Right forelimb (tissue), 1 donor: ENCODE results near the gene WSB1.

Source experiments
- DNase-seq: peaks from one replicate; pipeline ENCODE4 v3.0.0-alpha.2; 2018

WSB1 gene

DNA sequence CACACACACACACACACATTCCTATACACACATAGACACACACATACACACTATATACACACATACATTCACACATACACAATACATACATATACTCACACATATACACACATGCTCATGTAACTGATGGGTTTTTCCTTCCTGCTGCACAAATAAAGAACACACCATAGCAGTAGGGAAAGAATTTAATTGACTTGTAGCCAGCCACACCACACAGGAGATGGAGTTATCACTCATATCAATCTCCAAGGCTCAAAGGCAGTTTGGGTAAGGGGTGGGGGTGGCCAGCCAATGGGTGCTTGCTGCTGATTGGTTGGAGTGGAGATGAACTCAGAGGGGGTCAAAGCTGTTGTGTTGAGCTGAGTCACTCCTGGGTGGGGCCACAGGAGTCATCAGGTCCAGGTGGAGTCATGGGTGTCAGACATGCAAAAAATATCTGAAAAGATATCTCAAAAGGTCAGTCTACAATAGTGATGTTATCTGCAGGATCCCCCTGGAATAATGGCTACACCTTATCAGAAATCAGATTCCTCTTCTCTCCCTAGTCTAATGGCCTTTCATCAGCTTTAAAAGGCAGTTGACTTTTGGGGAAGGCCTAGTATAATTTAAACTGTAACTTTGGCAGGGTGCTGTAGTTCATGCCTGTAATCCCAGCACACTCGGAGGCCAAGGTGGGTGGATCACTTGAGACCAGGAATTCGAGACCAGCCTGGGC is 46.1 kb downstream of the WSB1 start:
- DNase-seq, result no peak

DNA sequence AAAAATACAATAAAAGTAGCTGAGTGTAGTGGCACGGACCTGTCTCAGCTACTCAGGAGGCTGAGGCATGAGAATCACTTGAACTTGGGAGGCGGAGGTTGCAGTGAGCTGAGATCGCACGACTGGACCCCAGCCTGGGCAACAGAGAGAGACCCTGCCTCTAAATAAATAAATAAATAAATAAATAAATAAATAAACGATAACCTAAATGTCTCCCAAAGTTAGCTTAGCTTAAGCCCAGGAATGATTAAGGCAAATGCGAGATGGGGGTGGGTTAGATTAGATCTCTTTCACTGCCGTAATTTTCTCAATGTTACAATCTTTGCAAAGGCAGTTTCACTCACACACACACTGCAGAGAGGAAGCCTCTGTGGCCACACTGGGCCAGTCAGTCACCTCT is 46.7 kb downstream of the WSB1 start:
- no peak for DNase-seq

DNA sequence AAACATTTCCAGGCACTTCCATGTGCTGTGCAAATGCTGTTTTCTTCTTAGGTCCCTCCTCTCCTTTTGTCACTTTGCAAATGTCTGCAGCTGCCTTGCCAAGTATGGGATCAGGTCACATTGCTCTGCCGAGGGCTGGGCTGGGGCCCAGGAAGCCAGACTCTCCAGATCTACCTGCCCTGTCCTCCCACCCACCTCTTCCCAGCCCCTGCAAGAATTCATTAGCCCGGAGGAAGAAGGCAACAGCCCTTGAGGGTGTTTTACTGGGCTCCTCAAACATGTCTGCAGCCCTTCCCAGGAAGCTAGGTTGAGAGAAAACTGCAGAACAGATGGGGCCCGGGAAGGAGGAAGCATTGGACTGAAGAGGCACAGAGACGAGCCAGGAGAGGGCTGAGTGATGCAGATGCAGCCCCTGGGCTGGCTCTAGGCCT is 47.1 kb downstream of the WSB1 start:
- DNase-seq, result no peak

DNA sequence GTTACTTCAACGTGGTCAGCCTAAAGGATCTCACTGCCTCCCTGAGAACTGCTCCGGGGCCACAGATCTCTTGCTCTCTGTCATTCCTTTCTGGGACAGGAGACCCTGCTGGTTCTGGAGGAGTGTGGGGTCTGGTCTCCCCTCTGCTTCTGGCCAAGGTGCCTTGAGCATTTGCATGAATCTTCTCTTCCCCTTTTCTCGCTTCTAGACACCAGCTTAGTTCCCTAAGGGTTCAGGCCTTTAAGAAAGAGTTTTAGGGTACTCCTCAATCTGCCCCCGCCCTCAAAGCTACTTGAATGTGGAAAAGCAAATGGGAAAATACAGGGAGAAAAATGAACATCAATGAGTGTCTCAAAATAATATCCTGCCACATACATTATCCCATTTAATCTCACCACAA is 48.1 kb downstream of the WSB1 start:
- no peak for DNase-seq

DNA sequence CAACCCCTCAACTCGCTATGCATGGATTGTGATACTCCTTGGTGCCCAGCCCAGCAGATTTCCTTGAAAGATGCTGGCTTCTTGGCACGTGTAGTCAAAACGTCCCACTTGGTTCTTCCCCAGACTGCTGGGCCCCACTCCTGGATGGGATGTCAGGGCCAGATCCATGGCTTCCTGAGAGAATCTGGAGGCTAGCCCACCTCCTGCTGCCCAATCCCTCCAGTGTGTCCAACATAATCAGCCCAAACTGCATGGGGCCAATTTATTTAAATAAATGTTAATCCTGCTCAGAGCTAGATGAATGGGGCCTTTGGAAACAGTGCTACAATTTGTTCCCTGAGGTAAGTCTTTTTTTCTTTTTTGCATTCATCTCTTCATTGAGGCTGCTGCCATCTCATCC is 49.4 kb downstream of the WSB1 start:
- DNase-seq, result no peak

DNA sequence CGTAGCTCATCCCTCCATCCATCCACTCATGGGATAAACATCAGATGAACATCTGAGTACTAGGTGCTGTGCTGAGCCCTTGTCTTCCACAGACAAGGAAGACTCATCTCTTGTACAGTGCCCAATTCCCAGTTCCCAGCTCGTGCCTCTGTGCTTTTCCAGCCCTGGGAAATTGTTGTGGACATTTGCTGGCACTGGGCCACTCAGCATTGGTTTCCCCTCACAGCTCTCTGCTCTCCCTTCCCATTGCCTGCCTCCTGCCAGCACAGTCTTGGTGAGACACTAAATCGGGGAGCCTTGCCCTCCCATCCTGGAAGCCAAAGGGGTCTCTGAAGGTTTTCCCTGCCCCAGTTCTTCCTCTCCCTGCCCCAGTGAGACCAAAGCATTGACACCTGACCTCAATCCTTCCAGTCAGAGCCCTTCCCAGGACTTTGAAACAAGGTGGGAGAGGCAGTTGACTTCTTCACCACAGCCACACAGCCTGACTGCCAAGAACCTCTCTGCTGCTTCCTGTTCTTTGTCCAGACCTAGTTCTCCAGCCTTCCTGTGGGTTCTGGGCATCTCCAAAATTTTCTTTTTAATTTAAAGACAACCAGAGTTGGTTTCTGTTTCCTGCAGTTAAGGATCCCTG is 50.2 kb downstream of the WSB1 start:
- DNase-seq, result no peak

DNA sequence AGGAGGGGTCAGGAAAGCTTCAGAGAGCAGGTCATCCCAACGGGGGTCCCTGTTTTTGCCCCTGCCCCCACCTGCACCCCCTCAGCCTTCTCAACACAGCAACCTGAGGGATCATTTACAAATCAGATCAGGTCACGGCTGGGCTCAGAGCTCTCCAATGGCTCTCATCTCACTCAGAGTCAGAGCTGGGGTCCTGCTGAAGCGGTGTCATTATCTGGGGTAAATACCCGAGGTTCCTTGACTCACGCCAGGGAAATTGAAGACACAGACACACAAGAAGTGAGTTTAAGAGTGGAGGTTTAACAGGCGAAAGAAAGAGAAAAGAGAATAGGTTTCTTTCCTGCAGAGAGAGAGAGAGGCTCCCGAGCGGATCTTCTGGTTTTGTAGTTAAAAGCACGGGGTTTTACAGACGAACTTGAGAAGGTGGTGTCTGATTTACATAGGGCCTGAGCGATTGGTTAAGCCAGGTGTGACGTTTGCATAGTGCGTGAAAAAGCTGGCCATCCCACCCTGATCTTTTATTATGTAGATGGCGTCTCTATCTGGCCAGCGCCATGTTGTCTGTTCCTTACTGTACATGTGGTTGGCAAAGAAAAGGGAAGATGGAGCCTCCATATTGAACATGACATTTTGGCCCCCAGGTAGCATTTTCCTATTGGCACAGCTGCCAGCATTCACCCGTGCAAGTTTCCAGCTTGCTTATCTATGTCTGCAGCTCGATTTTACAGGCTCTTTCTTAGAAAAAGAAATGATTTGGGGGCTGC is 51.4 kb downstream of the WSB1 start:
- DNase-seq, result no peak

DNA sequence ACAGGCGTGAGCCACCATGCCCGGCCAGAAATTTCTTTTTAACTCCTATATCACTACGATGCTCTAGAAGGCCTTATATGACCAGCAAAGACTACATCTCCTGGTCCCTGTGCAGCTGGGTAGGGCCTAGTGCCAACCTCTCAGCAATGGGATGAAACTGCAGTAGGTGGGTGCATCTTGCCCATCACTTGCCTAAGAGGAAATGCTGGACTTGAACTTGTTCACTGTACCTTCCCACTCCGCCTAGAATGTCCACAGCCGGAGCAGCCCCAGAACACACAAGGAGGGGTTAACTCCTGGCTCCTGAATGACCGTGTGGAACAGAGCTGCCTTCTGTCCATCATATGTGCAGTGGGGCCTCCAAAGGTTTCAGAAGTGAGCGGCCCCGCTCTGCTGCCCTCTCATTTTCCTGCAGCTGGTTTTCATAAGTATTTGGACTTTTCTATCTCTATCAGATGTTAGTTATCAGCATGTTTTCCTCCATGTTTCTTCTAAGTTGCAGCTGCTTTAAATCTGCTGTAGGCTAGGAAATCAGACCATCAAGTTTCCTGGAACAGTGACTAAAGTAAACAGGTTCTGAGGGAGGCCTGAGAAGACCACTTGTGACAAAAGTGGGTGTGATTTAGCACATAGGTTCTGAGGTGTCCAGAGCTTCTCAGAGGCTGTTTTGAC is 52.5 kb downstream of the WSB1 start:
- no peak for DNase-seq

DNA sequence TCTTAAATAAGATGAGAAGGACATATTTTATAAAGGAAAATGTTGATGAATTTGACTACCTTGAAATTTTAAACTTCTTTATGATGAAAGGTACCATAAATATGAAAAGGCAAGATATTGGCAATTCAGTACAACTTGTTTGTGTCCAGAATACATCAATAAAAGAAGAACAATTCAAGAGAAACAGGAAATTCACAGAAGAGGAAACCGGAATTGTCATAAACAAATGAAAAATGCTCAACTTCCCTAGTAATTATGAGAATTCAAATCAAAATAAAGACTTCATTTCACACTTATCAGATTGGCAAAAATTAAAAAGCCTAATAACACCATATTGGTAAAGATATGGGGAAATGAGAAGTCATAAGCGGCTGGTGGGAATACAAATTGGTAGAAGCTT is 54.3 kb downstream of the WSB1 start:
- DNase-seq, result no peak

DNA sequence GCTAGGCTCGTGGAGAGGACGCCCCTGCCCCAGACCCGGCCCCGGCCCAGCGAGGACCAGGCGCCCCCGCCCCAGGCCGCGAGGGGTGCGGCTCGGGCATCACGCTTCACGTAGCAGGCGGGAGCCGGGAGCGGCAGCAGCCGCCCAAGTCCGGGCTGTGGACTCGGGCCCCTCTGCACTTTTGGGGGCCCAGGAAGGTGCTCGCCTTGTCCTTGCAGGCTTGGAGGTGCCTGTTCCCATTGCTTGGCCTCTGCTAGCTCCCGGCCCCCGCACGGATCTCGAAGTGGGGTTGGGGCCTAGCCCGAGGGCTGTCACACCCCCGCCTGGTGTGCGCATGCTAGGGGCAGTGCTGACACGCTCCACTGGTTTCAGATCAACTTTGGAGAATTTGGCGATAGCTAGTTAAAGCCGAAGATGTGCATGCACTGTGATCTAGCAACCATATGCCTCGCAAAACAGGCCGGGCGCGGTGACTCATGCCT is 55.7 kb downstream of the WSB1 start:
- DNase-seq, result no peak

DNA sequence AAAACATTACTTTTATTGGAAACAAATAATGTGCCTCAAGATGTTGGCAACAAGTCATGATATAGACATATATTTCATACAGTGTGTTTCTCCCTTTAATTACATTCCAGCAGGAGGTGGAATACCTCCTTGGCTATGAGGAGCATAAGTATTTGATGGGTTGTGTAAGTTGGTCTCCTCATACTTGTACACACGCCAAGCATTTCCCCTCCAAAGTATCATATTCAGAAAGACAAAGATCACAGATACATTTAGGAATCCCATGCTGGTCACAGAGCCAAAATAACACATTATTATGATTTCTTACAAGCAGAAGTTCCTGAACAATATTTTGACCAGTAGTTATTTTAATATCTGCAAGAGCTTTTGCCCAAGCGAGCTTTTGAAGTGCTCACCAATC is 57.8 kb downstream of the WSB1 start:
- DNase-seq, result no peak

DNA sequence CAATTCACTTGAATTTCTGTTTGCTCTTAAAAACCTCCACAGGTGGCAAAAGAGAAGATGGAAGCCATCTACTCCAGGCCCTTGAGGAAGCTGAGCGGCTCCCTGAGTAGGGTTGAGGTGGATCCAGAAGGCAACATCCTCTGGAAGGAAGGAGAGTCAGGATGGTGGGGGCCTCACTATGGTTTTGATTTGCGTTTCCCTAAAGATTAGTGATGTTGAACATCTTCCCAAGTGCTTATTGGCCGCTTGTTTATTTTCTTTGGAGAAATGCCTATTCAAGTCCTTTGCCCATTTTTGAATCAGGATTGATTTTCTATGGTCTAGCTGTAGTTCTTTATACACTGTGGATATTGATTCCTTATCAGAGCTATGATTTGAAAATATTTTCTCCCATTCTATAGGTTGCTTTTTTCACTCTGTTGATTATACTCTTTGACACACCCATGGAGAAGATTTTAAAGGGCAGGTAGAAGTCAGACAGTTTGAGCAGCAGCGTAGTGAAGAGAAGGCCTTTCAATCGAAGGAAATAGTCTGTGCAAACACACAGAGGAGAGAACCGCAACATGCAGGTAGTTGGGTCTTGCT is 58.6 kb downstream of the WSB1 start:
- DNase-seq, result no peak

DNA sequence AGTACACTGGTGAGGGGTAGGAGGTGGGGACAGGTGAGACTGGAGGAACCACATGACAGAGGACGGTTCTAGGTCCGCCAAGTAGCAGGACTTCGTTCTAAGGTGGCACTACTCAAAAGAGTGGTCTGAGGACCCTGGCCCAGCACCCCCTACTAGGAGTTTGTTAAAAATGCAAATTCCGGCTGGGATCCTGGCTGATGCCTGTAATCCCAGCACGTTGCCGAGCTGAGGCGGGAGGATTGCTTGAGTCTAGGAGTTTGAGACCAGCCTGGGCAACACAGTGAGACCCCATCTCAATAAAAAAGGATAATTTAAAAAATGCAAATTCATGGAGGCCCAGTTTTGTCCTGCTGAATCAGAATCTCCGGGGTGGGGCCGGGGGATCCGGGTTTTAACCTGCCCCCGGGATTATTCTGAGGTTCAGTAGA is 59.1 kb downstream of the WSB1 start:
- DNase-seq, result no peak

DNA sequence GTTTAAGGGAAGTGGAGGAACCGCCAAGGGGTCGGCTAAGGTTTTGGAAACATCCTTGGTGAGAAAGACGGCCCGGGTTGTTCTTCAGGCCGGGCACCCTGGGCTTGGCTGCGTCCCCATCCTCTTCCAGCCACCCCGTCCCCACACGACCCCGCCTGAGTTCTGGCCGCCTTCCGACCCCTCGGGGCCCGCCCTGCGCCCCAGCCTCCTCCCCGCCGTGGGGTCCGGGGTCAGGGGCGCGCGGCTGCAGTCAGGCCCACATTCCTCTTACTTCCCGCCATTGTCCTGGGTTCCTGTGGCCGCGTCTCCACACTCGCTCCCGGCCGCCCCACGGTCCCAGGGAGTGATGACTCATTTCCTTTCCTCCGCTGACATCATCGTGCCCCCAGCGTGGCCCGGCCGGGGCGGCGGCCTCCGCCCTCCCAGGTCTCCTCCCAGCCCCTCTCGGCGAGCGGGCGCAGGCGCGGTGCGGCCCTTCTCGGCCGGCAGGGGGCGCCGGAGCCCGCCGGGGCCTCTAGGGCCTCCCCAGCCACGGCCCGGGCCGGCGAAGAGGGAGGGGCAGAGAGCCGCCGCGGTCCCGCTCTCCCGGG is 59.6 kb downstream of the WSB1 start:
- peak; percentile 93 for DNase-seq

DNA sequence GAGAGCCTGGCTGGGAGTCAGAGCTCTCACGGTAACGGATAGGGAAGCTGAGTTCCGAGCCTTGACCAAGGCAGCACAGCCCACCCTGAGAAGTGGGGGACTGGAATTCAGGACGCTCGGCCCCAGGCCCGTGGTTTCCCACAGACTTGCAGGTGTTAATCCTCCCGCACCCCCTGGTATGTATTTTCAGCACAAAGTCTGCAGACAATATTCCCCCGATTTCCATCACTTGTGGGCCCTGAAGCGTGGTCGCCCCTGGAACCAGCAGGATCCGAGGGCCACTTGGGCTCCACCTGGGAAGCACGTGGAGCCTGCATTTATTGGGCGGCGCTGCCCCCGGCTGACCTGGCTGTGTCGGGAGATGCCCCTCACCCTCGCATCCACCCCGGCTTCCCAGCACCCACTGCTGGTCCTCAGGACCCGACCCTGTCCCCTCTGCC is 60.2 kb downstream of the WSB1 start:
- no peak for DNase-seq

DNA sequence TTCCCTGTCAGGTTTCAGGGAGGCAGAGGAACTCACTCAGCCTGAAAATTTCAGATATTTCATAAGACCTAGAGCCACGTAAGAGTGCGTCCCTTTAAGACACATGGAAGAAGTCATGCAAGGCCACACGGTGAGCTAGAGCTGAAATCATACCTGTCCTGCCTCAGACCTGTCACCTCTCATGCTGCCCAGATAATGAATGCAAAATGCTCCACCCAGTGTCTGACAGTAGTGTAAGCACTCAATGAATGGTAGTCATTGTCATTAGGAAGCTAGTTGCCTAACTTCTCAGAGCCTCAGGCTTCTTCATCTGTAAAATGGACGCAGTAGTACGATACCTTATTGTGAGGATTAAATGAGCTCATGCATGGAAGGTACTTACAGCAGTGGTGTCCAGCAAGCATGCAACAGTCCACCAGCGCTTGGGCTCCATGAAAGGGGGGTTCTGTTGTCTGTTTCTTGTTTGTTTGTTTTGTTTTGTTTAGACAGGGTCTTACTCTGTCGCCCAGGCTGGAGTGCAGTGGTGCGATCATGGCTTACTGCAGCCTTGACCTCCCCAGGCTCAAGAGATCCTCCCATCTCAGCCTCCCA is 60.7 kb downstream of the WSB1 start:
- no peak for DNase-seq

DNA sequence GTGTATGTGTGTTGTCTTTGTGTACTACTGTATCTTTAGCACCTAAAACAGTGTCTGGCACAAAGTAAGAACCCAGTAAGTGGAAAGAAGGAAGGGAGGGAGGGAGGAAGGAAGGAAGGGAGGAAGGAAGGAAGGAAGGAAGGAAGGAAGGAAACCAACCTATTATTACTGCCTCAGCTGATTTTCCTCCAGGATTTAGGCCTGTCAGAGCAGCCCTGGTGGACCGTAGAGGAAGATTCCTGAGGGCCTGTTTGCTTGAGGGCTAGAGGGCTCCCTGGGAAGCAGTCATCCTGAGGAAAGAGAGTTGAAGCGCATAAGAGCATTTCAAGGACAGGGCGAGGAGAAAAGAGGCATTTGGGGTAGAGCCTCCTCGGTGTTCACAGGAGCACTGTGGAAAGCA is 61.5 kb downstream of the WSB1 start:
- no peak for DNase-seq

DNA sequence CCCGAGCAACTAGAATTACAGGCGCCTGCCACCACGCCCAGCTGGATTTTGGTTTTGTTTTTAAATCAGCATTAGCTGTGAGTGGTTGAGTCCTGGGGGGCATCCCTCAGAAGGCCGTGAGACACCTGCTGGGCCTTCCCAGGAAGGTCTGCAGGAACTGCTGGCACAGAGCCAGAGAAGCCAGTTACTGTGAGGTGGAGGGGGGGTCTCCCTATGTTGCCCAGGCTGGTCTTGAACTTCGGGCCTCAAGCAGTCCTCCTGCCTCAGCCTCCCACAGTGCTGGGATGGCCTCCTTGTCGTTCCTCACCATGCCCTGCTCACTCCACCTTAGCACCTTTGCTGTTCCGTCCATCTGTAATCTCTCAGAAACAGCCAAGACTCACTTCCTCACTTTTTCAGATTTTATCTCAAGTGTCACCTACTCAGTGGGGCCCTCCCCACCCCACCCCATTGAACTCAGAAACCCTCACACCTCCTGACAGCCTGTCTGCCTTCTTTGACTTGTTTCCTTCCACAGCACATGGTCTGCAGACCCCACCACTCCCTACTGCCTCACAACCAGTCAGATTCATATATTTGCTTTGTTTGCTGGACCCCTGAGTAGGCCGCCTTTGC is 62.3 kb downstream of the WSB1 start:
- DNase-seq, result no peak

DNA sequence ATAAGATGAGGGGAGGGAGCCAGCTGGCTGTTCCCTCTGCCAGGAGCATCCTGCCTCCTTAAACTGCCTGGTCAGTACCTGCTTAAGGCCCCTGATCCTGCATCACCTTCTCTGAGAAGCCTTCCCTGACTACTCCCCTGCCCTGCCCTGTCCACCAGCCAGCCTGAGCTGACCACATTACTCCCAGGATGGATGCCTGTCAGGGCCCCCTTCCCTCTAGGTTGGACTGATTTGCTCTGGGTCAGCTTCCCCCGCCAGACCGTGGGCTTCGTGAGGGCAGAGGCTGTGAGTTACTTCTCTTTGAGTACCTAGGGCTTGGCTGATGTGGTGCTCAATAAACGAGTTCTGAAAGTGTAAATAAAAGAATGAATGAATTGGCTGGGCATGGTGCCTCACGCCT is 63.3 kb downstream of the WSB1 start:
- no peak for DNase-seq

DNA sequence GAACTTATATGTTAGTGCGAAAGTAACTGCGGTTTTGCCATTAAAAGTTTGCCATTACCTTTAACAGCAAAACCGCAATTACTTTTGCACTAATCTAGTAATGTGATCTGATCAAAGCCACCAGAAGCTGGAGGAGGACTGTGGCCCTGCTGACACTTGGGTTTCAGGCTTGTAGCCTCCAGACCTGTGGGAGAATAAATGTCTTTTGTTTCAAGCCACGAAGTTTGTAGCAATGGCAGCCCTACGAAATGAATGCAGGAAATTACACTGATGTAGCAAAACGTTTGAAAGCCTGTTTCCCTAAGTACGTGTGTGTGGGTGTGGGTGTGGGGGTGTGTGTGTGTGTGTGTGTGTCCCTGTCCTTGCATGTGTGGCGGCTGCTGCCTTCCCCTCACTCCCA is 66.6 kb downstream of the WSB1 start:
- no peak for DNase-seq

DNA sequence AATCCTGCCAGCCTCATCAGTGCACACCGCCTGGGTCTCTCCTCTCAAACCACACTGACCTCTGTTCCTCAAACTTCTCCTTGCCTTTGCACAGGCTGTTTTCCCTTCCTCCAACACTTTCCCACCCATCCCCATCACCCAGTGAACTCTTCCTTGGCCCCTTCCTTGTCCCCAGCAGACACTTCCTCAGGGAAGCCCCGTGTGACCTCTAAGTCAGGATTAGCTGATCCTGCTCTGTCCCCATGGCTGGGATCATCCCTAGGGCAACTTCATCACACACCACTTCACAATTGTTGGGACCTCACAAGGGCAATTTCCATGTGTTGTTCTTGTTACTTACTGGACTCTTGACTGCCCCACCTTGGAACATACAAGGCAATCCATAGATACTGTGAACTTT is 67.8 kb downstream of the WSB1 start:
- no peak for DNase-seq

DNA sequence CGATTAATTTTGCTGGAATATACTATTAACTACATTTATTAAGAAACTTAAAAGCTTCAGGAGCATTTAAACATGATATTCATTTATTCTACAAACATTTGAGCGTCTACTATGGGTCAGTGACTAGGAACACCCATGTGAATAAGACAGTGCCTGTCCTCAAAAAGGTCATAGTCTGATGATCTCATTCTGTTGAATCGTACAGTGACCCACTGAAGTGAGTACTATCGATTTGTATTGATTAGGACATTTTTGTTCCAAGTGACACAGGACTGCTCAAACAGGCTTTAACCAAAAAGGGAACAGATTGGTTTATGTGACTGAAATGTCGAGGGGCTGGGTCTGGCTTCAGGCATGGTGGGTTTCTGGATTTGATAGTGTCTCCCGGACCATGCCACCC is 68.6 kb downstream of the WSB1 start:
- DNase-seq, result no peak
